ENCODE results near the gene COMMD2.

GRCh38 chr3:149752051-149752787 is at the start of gene COMMD2:
- TF ChIP-seq SIN3A (IDR thresholded peaks at IDR 0.05; ENCODE audit: borderline replicate concordance, insufficient read depth, low read length) (no peak), POLR2AphosphoS5 (IDR thresholded peaks at IDR 0.05; ENCODE audit: low read depth, low read length) (peak; percentile 84), TAF1 (IDR thresholded peaks at IDR 0.05; ENCODE audit: borderline replicate concordance, insufficient read depth, low read length) (peak; percentile 59; the same call in 1 of the 2 replicates)

Data from PFSK-1 (cell line).